D721Med (cell line): Measurements from ENCODE around the gene SETD7.
"Not testable (repeated sequence)": the region's sequence is repeated elsewhere in the genome, so short reads cannot be mapped to it uniquely, and the experiment has no call there.

Experiments
- DNase-seq: peaks from one replicate; pipeline ENCODE4 v3.0.0; 2011; ENCODE audit warnings: low spot score; ENCODE audit not compliant: insufficient read length
- FAIRE-seq: peaks from 2 replicates; lab custom pipeline; 2011; peaks lifted over from hg19 to GRCh38; lab: Jason Lieb, UNC
- CTCF ChIP-seq: IDR thresholded peaks from 2 replicates; pipeline ENCODE4 v1.5.1; 2012; ENCODE audit warnings: mild to moderate bottlenecking, control low read depth; ENCODE audit not compliant: insufficient read depth; ENCODE audit errors: missing control alignments

The SETD7 gene

GRCh38 chr4:139450586-139450985 lies 105.4 kb downstream of the SETD7 start:
- no peak for TF ChIP-seq CTCF
- FAIRE-seq = no peak
- DNase-seq = no peak

GRCh38 chr4:139447078-139447477 lies 108.9 kb downstream of the SETD7 start:
- FAIRE-seq, DNase-seq: not testable (repeated sequence)
